Endothelial cell (in vitro differentiated cells): ENCODE data around the gene OSBP2. TPM values are rescaled to one million over a fixed set of nuclear protein-coding genes. Genes with fewer than 3 reads are reported as not detected.

Source experiments
- DNase-seq: peaks from one replicate; pipeline ENCODE4 v3.0.0; 2021; ENCODE audit warnings: low spot score
- H3K27ac Mint-ChIP-seq: one replicate; pipeline ENCODE4 v1.8.0; 2021; ENCODE audit warnings: mixed read lengths, inconsistent platforms; ENCODE audit not compliant: unreplicated experiment
- H3K27me3 Mint-ChIP-seq: one replicate; pipeline ENCODE4 v1.8.0; 2021; ENCODE audit warnings: mild to moderate bottlenecking, moderate library complexity, mixed read lengths, inconsistent platforms; ENCODE audit not compliant: unreplicated experiment
- H3K36me3 Mint-ChIP-seq: one replicate; pipeline ENCODE4 v1.8.0; 2021; ENCODE audit warnings: mild to moderate bottlenecking, low read depth, mixed read lengths, inconsistent platforms; ENCODE audit not compliant: unreplicated experiment
- H3K4me1 Mint-ChIP-seq: one replicate; pipeline ENCODE4 v1.8.0; 2021; ENCODE audit warnings: mild to moderate bottlenecking, mixed read lengths, inconsistent platforms; ENCODE audit not compliant: unreplicated experiment
- H3K4me3 Mint-ChIP-seq: one replicate; pipeline ENCODE4 v1.8.0; 2021; ENCODE audit warnings: mild to moderate bottlenecking, mixed read lengths, inconsistent platforms; ENCODE audit not compliant: unreplicated experiment
- H3K9me3 Mint-ChIP-seq: one replicate; pipeline ENCODE4 v1.8.0; 2021; ENCODE audit warnings: mixed read lengths, inconsistent platforms; ENCODE audit not compliant: unreplicated experiment
- total RNA-seq: library from RNA; stranded (reverse); fragmentation: NEBNext Ultra II Directional; extraction: Animal tissue kit (Norgen Biotek cat#: 25700); gene quantifications from one replicate; pipeline ENCODE4 v1.2.1, GENCODE V29; 2021; ENCODE audit not compliant: unreplicated experiment
- TF ChIP-seq, protein P1 (sequence below): fragments of 200-600 bp; sonication (generic); IDR thresholded peaks from one replicate; pipeline ENCODE4 v1.5.0; 2021; ENCODE audit warnings: antibody characterized with exemption; ENCODE audit not compliant: unreplicated experiment

Gene OSBP2
- total RNA-seq, 1 donor from 2014 or later = 3.0 TPM

DNA sequence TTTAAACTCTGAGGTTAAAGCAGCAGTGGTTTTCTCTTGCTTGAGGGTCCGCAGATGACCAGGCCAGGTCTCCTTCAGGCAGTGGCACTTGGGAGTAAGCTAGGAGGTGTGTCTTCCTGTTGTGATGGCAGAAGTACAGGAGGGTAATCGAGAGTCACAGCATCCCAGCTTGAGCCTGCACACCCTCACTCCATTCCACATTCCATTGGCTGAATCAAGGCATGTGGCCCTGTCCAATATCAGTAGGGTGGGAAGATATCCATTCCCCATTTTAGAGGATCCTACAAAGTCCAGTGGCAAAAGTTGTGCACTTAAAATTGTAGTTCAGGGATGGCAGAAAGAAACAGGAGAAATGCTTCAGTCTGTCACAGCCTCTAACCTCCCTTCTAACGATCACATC, 23.3 kb downstream of the OSBP2 start:
- H3K27ac Mint-ChIP-seq = no peak overlapping the region
- TF ChIP-seq, protein P1, sequence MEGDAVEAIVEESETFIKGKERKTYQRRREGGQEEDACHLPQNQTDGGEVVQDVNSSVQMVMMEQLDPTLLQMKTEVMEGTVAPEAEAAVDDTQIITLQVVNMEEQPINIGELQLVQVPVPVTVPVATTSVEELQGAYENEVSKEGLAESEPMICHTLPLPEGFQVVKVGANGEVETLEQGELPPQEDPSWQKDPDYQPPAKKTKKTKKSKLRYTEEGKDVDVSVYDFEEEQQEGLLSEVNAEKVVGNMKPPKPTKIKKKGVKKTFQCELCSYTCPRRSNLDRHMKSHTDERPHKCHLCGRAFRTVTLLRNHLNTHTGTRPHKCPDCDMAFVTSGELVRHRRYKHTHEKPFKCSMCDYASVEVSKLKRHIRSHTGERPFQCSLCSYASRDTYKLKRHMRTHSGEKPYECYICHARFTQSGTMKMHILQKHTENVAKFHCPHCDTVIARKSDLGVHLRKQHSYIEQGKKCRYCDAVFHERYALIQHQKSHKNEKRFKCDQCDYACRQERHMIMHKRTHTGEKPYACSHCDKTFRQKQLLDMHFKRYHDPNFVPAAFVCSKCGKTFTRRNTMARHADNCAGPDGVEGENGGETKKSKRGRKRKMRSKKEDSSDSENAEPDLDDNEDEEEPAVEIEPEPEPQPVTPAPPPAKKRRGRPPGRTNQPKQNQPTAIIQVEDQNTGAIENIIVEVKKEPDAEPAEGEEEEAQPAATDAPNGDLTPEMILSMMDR = no peak

DNA sequence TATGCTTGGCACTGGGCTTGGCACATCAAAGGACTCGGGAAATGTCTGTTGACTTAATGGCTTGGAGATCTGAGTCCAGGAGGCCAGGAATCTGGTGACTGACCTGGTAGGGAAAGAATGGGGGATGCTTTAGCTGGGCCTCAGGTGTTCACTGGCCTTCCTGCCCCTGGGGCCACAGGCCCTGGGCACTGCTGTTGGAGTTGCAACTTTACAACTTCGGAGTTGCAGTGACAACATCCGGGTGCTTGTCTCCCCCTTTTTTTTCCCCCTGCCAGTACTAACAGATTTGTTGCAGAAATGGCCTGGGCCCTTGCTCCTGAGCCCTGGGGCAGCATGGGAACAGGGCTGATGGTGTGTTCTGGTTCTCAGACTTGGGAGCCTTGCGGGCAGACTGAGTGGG, 23.8 kb downstream of the OSBP2 start:
- no peak overlapping the region for H3K4me3 Mint-ChIP-seq

More for the DNA sequence above, 23.3 kb downstream of the OSBP2 start:
- Mint-ChIP-seq H3K27me3 (peaks cover 7% of the 10 kb centered on the region), H3K4me3 (no peak overlapping the region), H3K36me3 (no peaks in the 10 kb centered on the region), H3K9me3 (no peaks in the 10 kb centered on the region), H3K4me1 (no peaks in the 10 kb centered on the region)
- no peak for DNase-seq

DNA sequence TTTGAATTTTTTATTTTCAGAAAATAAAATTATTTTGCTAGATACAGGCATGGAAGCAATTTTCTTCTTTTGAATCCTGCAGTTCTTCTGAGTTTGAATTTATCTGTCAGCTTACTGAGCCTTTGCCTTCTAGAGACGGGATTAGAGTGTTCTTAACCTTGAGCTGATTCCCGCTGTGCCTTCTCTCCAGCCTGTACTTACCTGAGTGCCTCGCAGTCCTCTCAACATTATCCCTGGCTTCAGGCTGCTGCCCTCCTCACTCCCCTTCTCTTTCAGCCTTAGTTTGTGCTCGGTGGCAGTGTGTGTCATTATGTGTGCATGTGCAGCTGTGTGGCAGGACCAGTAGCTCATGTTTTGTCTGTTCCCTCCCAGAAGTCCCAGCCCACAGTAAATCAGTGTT, 24.3 kb downstream of the OSBP2 start:
- no peak overlapping the region for H3K27ac Mint-ChIP-seq
- no peak for DNase-seq
- H3K36me3 Mint-ChIP-seq = no peaks in the 10 kb centered on the region
- no peaks in the 10 kb centered on the region for H3K9me3 Mint-ChIP-seq
- TF ChIP-seq, protein P1 = no peak
- no peak overlapping the region for H3K4me3 Mint-ChIP-seq
- H3K4me1 Mint-ChIP-seq = no peaks in the 10 kb centered on the region
- peaks cover 7% of the 10 kb centered on the region for H3K27me3 Mint-ChIP-seq

More for the DNA sequence above, 23.8 kb downstream of the OSBP2 start:
- H3K27me3 Mint-ChIP-seq = peaks cover 7% of the 10 kb centered on the region
- DNase-seq = no peak
- TF ChIP-seq, protein P1 = no peak
- no peaks in the 10 kb centered on the region for H3K36me3 Mint-ChIP-seq
- H3K9me3 Mint-ChIP-seq = no peaks in the 10 kb centered on the region
- H3K4me1 Mint-ChIP-seq = no peaks in the 10 kb centered on the region
- no peak overlapping the region for H3K27ac Mint-ChIP-seq

DNA sequence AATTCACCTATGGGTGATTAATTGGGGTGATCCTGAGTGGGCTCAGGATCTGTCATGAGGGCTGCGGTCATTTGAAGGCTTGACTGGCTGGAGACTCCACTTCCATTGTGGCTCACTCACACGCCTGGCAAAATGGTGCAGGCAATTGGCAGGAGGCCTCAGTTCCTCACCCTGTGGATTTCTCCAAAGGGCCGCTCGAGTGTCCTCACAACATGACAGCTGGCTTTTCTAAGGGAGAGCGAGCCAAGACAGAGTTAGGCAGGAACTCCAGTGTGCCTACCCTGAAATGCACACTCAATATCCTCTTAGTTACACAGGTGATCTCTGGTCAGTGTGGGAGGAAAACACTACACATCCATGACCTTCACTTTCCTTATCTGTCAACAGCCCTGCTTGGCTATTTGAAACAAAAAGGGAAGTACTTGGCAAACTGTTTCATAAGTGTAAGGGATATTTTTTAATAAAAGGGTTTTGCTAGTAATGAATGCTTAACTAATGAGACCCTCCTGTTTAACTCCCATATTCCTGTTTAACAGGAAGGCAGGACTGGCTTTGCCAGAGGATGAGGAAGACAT, 25.7 kb downstream of the OSBP2 start:
- peaks cover 7% of the 10 kb centered on the region for H3K27me3 Mint-ChIP-seq
- TF ChIP-seq, protein P1 = no peak
- no peak for DNase-seq
- no peaks in the 10 kb centered on the region for H3K36me3 Mint-ChIP-seq
- H3K27ac Mint-ChIP-seq = no peak overlapping the region
- H3K4me3 Mint-ChIP-seq = no peak overlapping the region
- no peaks in the 10 kb centered on the region for H3K9me3 Mint-ChIP-seq
- no peaks in the 10 kb centered on the region for H3K4me1 Mint-ChIP-seq

DNA sequence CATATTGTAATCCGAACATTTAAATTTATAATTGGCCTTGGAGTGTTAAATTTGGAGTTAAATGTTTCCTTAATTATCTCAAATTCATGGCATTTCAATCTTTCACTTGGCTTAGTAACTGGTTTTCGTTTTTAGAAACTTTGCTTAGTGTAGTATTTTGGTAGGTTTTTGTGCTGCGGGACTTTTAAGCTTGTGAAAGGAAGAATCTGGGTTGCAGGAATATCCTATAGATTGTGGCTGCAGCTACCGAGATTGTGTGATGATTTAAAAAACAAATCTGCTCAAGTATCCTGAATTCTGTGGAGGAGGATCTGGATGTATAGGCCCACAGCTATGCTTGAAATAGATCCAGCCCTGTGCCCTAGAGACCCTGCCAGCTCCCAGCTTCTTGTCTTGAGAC, 27.1 kb downstream of the OSBP2 start:
- TF ChIP-seq, protein P1 = no peak
- Mint-ChIP-seq H3K36me3 (no peaks in the 10 kb centered on the region), H3K27ac (no peak overlapping the region), H3K27me3 (peaks cover 3% of the 10 kb centered on the region), H3K9me3 (no peaks in the 10 kb centered on the region), H3K4me1 (peaks cover 2% of the 10 kb centered on the region), H3K4me3 (no peak overlapping the region)
- DNase-seq = no peak
